ENCODE measurements around the gene SPAAR. TPM values are rescaled to one million over a fixed set of nuclear protein-coding genes. Genes with fewer than 3 reads are reported as not detected.

The SPAAR gene
- total RNA-seq, 1 donor from 2014 or later: 13.5 TPM

DNA sequence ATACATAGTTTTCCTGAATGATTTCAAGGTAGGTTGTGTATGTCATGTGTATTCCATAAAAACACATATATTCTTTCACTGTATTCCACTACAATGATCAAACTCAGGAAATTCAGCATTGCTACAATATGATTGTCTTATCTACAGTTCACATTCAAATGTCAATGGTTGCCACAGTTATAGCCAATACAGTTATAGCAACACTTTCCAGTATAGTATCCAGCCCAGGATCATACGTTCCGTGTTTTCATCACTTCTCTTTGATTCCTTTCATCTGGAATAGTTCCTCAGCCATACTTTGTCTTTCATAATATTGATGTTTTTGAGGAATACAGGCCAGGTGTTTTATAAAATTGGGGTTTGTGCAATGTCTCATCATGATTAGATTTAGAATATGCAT is 39.2 kb downstream of the SPAAR start:
- no peak for TF ChIP-seq CTCF (IDR thresholded peaks at IDR 0.05)
- no peaks in the 10 kb centered on the region for H3K36me3 ChIP-seq
- peaks cover 28% of the 10 kb centered on the region for H3K4me1 ChIP-seq
- no peak overlapping the region for H3K4me3 ChIP-seq
- H3K9me3 ChIP-seq: no peaks in the 10 kb centered on the region
- intact Hi-C loops (cut with DNase I): loop anchor here (5.0 kb wide), 1 partner anchor 41 kb away; the partner anchor contains the start of genes HRCT1 and SPAAR
- no peak overlapping the region for H3K27ac ChIP-seq
- no peak for DNase-seq
- H3K27me3 ChIP-seq: no peaks in the 10 kb centered on the region
- no peak for ATAC-seq

- H3K36me3 ChIP-seq: no peaks in the 10 kb centered on the region
- peaks cover 28% of the 10 kb centered on the region for H3K4me1 ChIP-seq
- DNase-seq: no peak
- TF ChIP-seq CTCF (IDR thresholded peaks at IDR 0.05): peak; percentile 5
- no peaks in the 10 kb centered on the region for H3K9me3 ChIP-seq
- intact Hi-C loops (cut with DNase I): loop anchor here (5.0 kb wide), 1 partner anchor 42 kb away; the partner anchor contains the start of genes HRCT1 and SPAAR
- peak; percentile 90 for ATAC-seq
- peak overlapping the region; percentile 55 for H3K27ac ChIP-seq
- no peaks in the 10 kb centered on the region for H3K27me3 ChIP-seq
- H3K4me3 ChIP-seq: no peak overlapping the region
Measured at GRCh38 chr9:35948901-35949318, 39.6 kb downstream of the SPAAR start.

DNA sequence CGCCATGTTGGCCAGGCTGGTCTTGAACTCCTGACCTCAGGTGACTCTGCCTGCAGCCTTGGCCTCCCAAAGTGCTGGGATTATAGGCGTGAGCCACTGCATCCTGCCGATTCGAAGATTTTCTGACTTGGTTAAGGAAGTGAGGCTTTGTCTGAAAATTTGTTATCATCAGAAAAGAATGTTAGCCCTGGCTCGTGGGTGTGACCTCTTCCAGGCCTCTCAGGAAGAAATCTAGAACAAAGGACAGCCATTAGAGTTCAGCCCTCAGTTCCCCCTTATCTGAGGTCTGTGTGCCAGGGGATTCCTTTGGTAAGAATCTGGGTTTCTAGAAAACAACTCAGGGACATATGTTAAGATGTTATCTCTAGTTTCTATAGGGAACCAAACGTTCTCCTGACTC is 42.4 kb downstream of the SPAAR start:
- no peaks in the 10 kb centered on the region for H3K27me3 ChIP-seq
- intact Hi-C loops (cut with DNase I): no loop called here

GRCh38 chr9:35952526-35953191 is 43.4 kb downstream of the SPAAR start:
- H3K4me1 ChIP-seq: peaks cover 19% of the 10 kb centered on the region
- ATAC-seq (no peak), DNase-seq (no peak)
- TF ChIP-seq CTCF (IDR thresholded peaks at IDR 0.05): no peak
- no peaks in the 10 kb centered on the region for H3K27me3 ChIP-seq
- no peak overlapping the region for H3K4me3 ChIP-seq
- peak overlapping the region; percentile 44 for H3K27ac ChIP-seq
- H3K36me3 ChIP-seq: no peaks in the 10 kb centered on the region
- no peaks in the 10 kb centered on the region for H3K9me3 ChIP-seq
- intact Hi-C loops (cut with DNase I): no loop called here

More for the DNA sequence above, 42.4 kb downstream of the SPAAR start:
- DNase-seq (no peak), ATAC-seq (peak; percentile 44)
- TF ChIP-seq CTCF (IDR thresholded peaks at IDR 0.05): no peak
- Histone ChIP-seq H3K4me1 (peaks cover 19% of the 10 kb centered on the region), H3K27ac (peak overlapping the region; percentile 44), H3K4me3 (no peak overlapping the region), H3K9me3 (no peaks in the 10 kb centered on the region), H3K36me3 (no peaks in the 10 kb centered on the region)

GRCh38 chr9:35954942-35955546 is 45.8 kb downstream of the SPAAR start:
- DNase-seq: no peak

More at GRCh38 chr9:35954942-35955546, 45.8 kb downstream of the SPAAR start:
- no peak overlapping the region for H3K27ac ChIP-seq
- H3K9me3 ChIP-seq: no peaks in the 10 kb centered on the region
- H3K27me3 ChIP-seq: no peaks in the 10 kb centered on the region
- intact Hi-C loops (cut with DNase I): loop anchor here (5.0 kb wide), 1 partner anchor 67 kb away; no protein-coding TSS in a partner anchor
- peaks cover 3% of the 10 kb centered on the region for H3K4me1 ChIP-seq
- H3K4me3 ChIP-seq: no peak overlapping the region
- no peaks in the 10 kb centered on the region for H3K36me3 ChIP-seq
- peak; percentile 89 for TF ChIP-seq CTCF (IDR thresholded peaks at IDR 0.05)
- ATAC-seq: peak; percentile 94

Measured in upper lobe of right lung (tissue), 1 donor.